ENCODE data around the gene HAGH.

DNA sequence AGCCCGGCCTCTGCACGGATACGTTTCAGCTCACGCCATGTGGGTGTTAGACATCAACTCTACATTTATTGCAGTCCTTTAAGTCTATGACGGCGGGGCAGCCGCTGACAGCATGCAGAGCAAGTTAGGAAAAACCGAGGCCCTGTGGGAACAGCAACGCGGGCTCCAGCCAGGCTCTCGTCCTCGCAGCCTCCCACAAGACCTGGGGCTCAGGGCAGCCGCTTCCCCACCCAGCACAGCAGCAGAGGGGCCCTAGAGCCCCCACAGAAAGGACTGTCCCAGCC, 50.0 kb downstream of the HAGH start:
- TF ChIP-seq CTCF (conservative IDR thresholded peaks at IDR 0.05; ENCODE audit: low read length) (no peak), EZH2phosphoT487 (IDR thresholded peaks at IDR 0.05; ENCODE audit: borderline replicate concordance, low read depth, low read length) (no peak)

Data from OCI-LY7 (cell line).